DOHH2 (cell line): ENCODE data around the gene SFRP5.

ENCODE experiments used
- CTCF ChIP-seq: fragments of 200-600 bp; sonication (generic); IDR thresholded peaks from one replicate; pipeline ENCODE4 v1.5.1; 2014; ENCODE audit warnings: antibody characterized with exemption, mild to moderate bottlenecking, low read depth, low read length; ENCODE audit not compliant: poor library complexity, severe bottlenecking
- EZH2phosphoT487 ChIP-seq: fragments of 200-600 bp; sonication (generic); IDR thresholded peaks from 2 replicates; pipeline ENCODE4 v1.6.1; 2017; ENCODE audit warnings: borderline replicate concordance, mild to moderate bottlenecking, antibody characterized with exemption, low read length, moderate library complexity, mixed read lengths

GRCh38 chr10:97718659-97719142 lies 53.1 kb downstream of the SFRP5 start:
- no peak for TF ChIP-seq CTCF
- no peak for TF ChIP-seq EZH2phosphoT487
